HuH-7.5 (cell line): Measurements from ENCODE around the gene KLF7.
"Not testable (repeated sequence)": the region's sequence is repeated elsewhere in the genome, so short reads cannot be mapped to it uniquely, and the experiment has no call there.

ENCODE experiments used
- DNase-seq: peaks from one replicate; pipeline ENCODE4 v3.0.0; 2011; ENCODE audit warnings: low spot score

Gene KLF7

DNA sequence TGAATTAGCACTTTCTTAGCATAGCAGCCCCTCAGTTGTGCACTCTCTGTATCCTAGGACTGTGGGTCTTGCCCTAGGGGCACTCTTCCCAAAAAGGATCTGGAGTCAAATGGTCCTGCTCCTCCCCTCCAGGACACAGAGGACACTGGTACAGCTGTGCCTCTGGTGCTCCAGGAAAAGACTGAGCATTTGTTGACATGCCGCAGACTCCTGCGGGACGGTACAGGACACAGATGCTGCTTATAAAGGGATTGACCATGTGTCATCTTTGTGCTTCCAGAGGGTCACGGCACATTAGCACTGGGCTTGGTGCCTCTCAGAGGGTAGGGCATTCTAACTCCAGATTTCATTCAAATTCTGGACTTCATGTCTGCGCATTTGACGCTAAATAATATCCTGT is 110.5 kb downstream of the KLF7 start:
- no peak for DNase-seq

DNA sequence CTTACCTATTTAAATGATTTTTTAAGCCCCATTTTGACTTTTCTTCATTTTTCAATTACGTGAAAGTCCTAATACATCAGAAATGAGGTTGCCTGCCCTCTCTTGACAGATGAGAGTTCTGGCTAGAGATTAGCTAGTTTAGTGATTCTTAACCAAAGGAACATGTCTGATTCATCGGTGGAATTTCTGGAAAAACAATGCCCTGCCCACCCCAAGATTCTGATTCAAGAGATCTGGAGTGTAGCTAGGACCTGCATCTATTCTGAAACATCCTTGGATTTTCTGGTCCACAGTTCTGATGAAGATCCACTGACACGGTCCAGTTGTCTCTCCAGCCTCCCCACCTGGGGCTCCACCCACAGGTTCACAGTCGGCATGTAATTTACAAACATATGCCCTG is 111.2 kb downstream of the KLF7 start:
- DNase-seq = no peak

DNA sequence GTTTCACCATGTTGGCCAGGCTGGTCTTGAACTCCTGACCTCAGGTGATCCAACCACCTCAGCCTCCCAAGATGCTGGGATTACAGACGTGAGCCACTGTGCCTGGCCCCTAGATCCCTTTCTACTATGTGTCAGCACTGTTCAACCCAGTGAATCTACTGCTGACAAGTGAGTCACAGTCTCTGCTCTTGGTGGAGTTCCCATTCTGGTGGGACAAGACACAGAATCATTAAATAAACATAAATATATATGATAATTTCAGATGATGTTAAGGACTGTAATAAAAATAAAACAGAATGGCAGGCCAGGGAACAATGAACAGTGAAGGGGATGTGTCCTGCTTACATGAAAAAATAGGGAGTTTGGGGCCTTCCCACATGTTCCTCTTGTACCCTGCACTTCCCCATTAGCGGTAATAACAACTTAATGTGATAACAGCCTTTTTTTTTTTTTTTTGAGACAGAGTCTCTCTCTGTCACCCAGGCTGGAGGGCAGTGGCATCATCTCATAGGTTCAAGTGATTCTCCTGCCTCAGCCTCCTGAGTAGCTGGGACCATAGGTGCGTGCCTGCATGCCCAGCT is 114.3 kb downstream of the KLF7 start:
- DNase-seq = no peak

DNA sequence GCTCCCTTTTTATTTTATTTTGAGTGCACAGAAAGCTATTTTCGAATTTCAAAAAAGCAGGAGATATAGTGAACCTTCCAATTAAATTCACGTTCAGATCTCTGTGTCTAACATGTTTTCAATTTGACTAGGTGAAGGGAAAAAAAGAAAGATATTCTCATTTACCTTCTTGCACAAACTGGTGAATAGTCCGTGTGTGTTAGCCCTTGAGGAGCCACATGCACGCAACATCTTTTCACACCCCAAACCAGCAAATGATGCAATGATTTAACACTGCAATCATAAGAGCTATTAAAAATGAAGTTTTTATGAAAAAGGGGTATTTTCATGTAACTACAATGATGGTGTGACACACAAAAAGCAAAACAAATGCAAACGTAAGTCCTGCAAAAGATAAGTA is 116.6 kb downstream of the KLF7 start:
- no peak for DNase-seq

DNA sequence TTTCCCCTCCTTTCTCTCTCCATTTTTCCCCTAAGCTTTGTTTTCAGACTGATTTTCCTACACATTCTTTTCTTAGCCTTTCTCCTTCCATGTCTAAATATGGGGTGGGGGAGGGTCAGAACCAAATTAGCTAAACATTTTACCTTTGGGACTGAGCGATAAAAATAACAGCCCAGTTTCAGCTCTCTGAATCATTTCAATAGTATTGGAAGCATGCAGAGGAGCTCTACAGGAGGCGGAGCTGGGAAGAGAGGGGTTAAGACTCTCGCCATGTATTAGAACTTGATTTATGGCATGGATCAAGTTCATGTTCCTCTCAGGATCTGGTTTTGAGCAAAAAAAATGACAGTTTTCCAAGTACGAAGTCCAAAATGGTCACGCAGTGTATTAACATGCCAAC is 117.3 kb downstream of the KLF7 start:
- DNase-seq = no peak

DNA sequence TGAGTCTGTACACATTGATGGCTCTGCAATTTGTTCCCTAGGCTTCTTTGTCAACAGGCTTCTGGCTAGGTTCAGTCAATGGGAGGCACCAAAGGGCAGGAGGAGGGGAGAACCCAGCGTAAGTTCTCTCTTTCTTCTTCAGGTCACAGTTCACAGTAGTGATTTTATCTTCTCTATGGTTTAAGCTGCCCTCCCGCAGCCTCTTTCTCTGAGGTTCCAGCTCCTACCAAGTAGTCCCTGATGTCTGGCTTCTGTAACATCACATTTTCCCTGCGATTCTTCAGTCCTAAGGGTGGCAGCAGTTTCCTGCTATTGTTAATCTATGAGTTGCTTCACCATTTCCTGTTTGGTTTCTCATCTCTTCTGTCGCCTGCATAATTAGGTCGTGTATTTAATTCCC is 119.0 kb downstream of the KLF7 start:
- DNase-seq = no peak

DNA sequence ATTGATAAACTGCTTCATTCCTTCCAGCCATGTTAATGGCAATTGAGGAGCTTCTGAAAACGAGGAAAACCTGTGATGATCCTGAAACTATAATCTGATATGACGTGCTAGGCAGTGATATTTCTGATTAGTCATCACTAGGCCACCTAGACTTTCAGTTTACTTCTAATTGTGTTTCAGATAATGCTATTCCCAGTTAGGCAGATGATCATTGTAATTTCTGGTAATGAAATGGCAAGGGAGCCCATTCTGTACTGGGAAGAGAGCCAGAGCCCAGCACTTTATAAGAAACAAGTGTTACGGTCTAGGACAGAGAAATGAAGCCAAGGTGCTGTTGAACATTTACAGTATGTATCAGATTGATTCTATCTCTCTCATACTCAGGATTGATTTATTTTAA is 120.2 kb downstream of the KLF7 start:
- no peak for DNase-seq

DNA sequence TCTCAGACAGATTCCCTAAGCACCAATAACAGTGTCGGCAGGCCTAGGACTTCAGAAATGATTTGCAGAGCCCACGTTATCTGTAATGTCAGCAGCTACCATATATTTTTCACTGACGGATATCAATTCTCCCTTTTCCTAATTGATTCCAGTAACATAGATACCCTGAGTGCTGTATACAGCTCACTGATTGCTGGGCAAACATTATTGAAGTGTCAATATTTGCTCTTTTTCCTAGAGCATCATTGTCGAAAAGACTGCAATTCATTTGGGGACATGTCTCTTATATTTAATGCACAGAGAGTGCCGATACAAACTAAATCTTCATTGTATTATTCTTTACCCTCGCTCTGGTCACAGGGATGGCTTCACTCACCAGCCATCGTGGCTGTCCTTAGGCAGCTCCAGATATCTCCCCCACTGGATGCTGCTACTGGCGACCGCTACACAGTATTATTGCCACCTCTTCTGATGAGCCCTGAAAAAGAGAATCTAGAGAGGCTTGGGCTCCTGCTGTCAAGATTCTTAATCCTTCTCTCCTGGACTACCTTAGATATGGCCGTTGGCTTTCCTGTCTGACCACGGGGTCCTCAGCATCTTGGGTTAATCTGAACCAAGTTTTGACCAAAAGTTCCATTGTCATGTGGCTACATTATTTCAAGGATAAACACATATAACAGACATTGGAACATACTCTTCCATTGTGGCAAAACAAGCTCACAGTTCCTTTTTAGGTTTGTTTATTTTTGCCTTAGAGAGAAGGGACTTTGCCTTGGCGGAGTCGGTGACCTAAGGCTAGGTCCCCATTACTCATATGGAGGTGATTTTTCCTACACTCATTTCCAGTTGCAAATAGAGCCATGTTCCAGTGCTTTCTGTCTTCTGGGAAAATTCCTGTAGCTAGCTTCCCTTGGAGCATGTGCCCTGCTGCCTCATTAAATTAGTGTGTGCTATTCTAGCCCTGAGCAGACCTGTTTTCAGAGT is 121.1 kb downstream of the KLF7 start:
- DNase-seq = no peak

DNA sequence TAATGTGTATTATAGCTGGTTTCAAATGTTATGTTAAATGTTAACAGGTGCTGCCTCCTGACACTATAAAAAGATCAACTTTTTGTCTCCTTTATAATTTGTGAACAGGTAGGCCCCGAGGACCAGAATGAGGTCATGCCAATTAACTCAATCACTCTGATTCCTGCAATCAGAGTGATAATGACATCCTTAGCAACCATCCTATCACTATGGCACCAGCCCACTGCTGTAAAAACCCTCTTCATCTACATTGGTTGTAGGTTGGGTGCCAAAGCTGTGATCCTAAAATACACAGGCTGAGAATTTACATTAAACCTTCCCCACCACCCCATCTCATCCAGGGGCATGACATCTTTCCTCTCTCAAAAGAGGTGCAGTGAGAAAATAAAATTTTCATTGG is 122.9 kb downstream of the KLF7 start:
- no peak for DNase-seq

DNA sequence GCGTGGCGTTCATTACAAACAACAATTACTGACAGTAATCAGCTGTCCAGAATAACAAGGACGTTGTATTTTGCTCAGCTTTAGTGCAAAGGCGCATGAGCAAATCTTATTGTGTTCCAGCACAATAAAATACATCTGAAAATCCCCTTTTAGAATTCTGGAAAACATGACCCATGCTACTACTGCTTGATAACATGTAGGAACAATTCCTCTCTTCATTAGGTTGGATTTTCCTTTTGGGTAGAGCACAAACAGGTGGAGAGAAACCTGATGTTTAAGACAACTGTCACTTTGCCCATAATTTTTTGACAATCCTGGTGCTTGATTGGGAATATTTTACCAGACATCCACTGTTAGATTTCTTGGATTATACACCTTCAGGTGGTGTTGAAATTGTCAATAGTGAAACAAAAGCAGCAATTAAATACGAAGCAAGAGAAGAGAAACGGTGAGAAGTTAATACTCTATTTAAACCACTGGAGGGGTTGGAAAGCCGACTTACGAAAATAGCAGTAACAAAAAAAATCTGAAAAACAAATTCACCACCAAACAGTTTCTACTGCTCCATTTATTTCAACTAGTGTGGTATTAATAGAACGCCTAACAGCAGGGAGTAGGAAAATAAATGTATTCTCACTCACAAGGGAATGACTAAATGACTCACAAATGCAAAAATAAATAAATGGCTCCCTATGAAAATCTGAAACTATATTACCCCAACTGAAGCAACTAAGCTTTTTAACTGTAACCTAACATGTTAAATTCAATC is 123.8 kb downstream of the KLF7 start:
- DNase-seq = no peak

DNA sequence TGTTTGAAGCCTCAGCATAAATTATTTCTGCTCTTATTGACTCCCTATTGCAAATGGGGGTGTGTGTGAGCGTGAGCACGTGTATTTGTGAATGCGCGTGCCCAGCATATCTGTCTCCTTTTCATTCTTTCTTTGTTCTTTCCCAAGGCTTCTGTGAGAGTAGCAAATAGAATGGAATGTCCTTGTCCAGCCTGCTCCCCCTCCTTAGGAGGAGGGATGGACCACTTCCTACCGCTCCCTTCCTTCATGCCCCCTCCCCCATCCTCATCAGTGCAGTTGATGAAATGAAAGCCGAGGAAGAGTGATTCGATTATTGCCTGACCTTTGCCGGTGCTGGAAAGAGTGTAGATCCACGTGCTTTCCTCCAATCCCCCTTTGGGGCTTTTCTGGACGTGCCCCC is 124.5 kb downstream of the KLF7 start:
- DNase-seq = no peak

DNA sequence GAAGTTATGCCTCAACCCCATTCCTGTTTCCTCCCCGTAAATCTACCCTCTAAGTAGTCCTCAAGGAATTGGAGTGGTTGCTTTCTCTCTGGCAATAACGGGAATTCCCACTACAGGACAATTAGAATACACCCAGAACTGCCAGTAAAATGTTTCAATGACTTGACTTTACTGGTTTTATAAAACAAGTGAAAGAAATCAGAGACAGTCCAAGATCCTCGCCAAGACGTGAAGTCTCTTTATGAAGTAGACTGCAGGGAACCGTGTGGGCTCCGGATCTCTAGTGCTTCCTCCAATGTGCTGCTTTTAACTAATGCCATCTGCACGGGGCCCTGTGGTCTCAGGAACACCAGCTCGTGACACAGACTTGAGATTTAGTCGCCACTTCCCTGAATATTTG is 125.1 kb downstream of the KLF7 start:
- DNase-seq = no peak

DNA sequence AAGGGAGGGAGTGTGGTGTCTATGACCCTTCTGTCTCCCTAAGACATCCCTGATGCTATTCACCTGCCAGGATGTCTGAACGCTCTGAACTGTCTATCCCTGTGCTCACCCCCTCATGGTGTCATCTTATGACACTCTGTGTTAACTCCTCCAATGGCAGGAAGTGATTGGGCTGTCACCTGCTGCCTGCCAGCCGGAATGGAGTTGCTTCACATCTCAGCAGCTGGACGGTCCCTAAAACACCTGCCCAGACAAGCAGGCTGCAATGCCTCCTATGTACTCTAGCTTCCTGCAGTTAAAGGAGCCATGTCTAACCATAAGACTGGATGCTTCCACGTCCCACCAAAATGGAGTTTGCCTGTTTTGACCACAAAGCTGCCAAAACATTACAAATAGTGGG is 126.5 kb downstream of the KLF7 start:
- DNase-seq = no peak

DNA sequence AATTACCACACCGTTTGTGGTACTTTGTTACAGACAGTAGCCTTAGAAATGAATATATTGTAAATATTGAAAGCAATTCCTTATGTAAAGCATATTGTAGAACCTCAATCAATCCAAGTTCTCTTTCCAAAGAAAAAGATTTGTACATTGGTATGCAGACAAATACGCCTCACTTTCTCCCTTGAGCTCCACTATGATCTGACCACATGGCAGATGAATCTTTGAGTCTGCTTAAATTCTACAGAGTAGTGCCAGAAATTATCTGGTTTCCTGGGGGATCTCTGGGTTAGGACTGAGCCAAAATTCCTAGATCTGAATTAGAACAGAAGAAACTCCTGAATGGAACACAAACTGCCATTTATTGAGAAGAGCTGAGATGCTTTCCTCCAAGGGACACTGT is 127.4 kb downstream of the KLF7 start:
- DNase-seq = no peak

DNA sequence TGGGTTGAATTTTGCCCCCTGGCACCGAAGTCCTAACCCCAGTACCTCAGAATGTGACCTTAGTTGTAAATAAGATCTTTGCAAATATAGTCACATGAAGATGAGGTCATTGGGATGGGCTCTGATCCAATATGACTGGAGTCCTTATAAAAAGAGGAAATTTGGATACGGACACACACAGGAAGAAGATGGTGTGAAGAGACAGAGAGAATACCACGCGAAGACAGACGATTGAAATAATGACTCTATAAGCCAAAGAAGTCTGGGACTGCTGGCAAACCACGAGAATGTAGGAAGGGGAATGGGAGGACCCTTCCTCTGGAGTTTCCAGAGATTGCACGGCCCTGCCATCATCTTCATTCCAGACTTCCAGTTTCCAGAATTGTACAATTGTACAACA is 127.9 kb downstream of the KLF7 start:
- DNase-seq = no peak

DNA sequence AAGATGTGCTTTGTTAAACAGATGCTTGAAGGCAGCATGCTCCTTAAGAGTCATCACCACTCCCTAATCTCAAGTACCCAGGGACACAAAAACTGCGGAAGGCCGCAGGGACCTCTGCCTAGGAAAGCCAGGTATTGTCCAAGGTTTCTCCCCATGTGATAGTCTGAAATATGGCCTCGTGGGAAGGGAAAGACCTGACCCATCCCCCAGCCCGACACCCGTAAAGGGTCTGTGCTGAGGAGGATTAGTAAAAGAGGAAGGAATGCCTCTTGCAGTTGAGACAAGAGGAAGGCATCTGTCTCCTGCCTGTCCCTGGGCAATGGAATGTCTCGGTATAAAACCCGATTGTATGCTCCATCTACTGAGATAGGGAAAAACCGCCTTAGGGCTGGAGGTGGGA is 128.7 kb downstream of the KLF7 start:
- DNase-seq = not testable (repeated sequence)

DNA sequence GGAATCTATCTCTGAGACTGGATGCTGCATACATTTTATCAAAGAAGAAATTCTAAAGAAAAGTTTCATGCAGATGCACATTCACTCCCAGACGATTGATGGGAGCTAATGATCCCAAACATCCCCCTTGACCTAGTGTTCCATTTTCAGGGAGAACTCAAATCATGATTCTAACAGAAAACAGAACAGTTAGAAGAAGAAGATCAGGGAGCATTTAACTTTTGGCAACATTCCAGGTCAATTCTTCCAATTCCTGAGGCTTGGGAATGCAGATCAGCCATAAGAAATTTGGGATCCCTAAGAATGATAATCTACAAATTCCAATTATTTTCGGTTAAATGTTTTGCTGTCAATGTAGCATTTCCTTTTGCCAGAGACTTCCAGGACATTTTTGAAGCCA is 129.9 kb downstream of the KLF7 start:
- DNase-seq = no peak

DNA sequence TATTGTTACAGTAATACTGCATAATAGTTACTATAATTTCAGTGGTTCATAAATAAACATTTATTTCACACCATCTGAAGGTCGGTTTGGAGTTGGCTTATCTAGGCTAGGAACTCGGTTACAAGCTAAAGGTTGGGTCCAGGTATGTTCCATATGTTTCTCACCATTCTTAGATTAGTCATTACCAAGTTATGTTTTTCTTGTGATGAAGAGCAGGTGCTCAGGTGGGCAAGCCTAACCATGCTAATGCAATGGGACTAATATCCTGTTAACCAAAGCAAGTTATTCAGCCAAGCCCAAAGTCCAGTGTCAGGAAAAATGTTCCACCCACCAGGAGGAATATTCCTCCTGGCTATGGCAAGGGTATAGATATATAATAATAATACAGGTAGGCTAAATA is 133.3 kb downstream of the KLF7 start:
- DNase-seq = no peak
